CD4-positive, alpha-beta T cell (primary cell): ENCODE results near the gene BCAR3. TPM values are rescaled to one million over a fixed set of nuclear protein-coding genes. Genes with fewer than 3 reads are reported as not detected.
"Not testable (repeated sequence)": the region's sequence is repeated elsewhere in the genome, so short reads cannot be mapped to it uniquely, and the experiment has no call there.

Experiments used
- ATAC-seq: fragments of 200-7000 bp; cut with Tn5 transposase; one replicate; pipeline ENCODE4 v1.10.0; 2022; ENCODE audit warnings: mild to moderate bottlenecking; ENCODE audit not compliant: poor library complexity
- CTCF ChIA-PET: fragments of 350-600 bp; sonication (Branson Sonifier 250); formaldehyde crosslinking; loops from one replicate; lab custom pipeline; 2021; ENCODE audit warnings: antibody characterized with exemption, inconsistent platforms; lab: Charles Lee
- POLR2A ChIA-PET: fragments of 350-600 bp; sonication (Branson Sonifier 250); formaldehyde crosslinking; loops from one replicate; lab custom pipeline; 2021; ENCODE audit warnings: antibody characterized with exemption, inconsistent platforms; lab: Charles Lee
- DNase-seq, 14 experiments: peaks; one replicate each; pipeline ENCODE4 v3.0.0-alpha.2; 2013 to 2020; ENCODE audit warnings: mixed read lengths in 2 of 14
- H3K27ac ChIP-seq, 2 donors: one replicate each; pipeline versions ENCODE4 v1.5.1 to v1.7.0; 2013; ENCODE audit warnings: low read length in 2 of 2, low read depth in 1 of 2, mild to moderate bottlenecking in 1 of 2
- H3K27me3 ChIP-seq, 2 experiments: 1 replicate in 1 of 2; 2 replicates in 1 of 2; pipeline versions ENCODE4 v1.6.1 to v1.7.0; 2013; ENCODE audit warnings: low read length in 2 of 2, control low read depth in 1 of 2, mild to moderate bottlenecking in 1 of 2, moderate library complexity in 1 of 2; ENCODE audit not compliant: insufficient read depth in 2 of 2, control insufficient read depth in 1 of 2
- H3K36me3 ChIP-seq: one replicate; pipeline ENCODE4 v1.6.1; 2013; ENCODE audit warnings: low read length, control low read depth; ENCODE audit not compliant: insufficient read depth
- H3K4me1 ChIP-seq: one replicate; pipeline ENCODE4 v1.6.1; 2013; ENCODE audit warnings: low read length, control low read depth; ENCODE audit not compliant: insufficient read depth
- H3K4me3 ChIP-seq: one replicate; pipeline ENCODE4 v1.5.1; 2013; ENCODE audit warnings: mild to moderate bottlenecking, low read length, moderate library complexity
- H3K9me3 ChIP-seq, 2 experiments: 1 replicate in 1 of 2; 2 replicates in 1 of 2; pipeline versions ENCODE4 v1.6.1 to v1.7.0; 2013; ENCODE audit warnings: low read length in 2 of 2, mild to moderate bottlenecking in 2 of 2, control low read depth in 1 of 2, moderate library complexity in 1 of 2; ENCODE audit not compliant: control insufficient read depth in 1 of 2, insufficient read depth in 1 of 2
- H3K27ac Mint-ChIP-seq: one replicate; pipeline ENCODE4 v1.8.0; 2020; ENCODE audit warnings: mixed read lengths
- H3K27me3 Mint-ChIP-seq: one replicate; pipeline ENCODE4 v1.8.0; 2021; ENCODE audit warnings: mixed read lengths
- H3K36me3 Mint-ChIP-seq: one replicate; pipeline ENCODE4 v1.8.0; 2021; ENCODE audit warnings: low read depth, mixed read lengths
- H3K4me1 Mint-ChIP-seq: one replicate; pipeline ENCODE4 v1.8.0; 2021; ENCODE audit warnings: low read depth, mixed read lengths
- H3K4me3 Mint-ChIP-seq: one replicate; pipeline ENCODE4 v1.8.0; 2020; ENCODE audit warnings: mild to moderate bottlenecking, mixed read lengths
- H3K9me3 Mint-ChIP-seq: one replicate; pipeline ENCODE4 v1.8.0; 2020; ENCODE audit warnings: mixed read lengths
- intact Hi-C, 2 experiments: fragments of 100-400 bp; cut with DNase I in 1 of 2; cut with micrococcal nuclease in 1 of 2; formaldehyde crosslinking; loops; one replicate each; pipeline versions ENCODE4 v1.15.1 to v1.9.0; 2023 to 2025; cut with DNase I, micrococcal nuclease
- total RNA-seq, 174 experiments: library from RNA in 2 of 174; stranded (reverse) in 2 of 174; gene quantifications; one replicate each; pipeline ENCODE4 v1.2.3 and lab custom pipeline; 2021 to 2026
- TF ChIP-seq, protein P1 (sequence below): fragments of 200-600 bp; IDR thresholded peaks from one replicate; pipeline ENCODE4 v1.8.0; 2022; ENCODE audit warnings: antibody characterized with exemption, mild to moderate bottlenecking

Gene BCAR3
- total RNA-seq, 2 experiments from 2014 or later: 0.47 to 0.92 TPM

DNA sequence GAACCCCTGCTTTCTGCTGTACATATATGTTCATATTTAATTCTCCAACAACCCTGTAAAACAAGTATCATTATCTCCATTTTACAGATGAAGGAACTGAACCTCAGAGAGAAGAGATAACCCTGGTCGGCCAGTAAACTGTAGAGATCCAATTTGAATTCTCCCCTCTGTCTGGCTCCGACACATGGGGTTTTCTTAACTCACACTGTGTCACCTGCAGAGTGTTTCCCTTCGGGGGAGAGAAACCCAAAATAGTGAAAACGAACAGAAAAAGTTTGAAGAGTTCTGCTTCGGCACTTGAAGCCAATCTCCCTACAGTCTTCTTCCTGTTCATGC is 17.4 kb upstream of the BCAR3 start:
- H3K4me3 ChIP-seq: no peak overlapping the region
- Mint-ChIP-seq H3K4me3 (no peak overlapping the region), H3K36me3 (no peaks in the 10 kb centered on the region), H3K27ac (no peak overlapping the region), H3K27me3 (no peaks in the 10 kb centered on the region), H3K9me3 (no peaks in the 10 kb centered on the region), H3K4me1 (no peaks in the 10 kb centered on the region)
- no peaks in the 10 kb centered on the region for H3K27me3 ChIP-seq
- no peak for DNase-seq
- ATAC-seq: no peak
- no peaks in the 10 kb centered on the region for H3K4me1 ChIP-seq
- H3K36me3 ChIP-seq: no peaks in the 10 kb centered on the region
- H3K9me3 ChIP-seq: no peaks in the 10 kb centered on the region
- ChIA-PET CTCF (no interaction called here), POLR2A (no interaction called here)
- TF ChIP-seq, protein P1, sequence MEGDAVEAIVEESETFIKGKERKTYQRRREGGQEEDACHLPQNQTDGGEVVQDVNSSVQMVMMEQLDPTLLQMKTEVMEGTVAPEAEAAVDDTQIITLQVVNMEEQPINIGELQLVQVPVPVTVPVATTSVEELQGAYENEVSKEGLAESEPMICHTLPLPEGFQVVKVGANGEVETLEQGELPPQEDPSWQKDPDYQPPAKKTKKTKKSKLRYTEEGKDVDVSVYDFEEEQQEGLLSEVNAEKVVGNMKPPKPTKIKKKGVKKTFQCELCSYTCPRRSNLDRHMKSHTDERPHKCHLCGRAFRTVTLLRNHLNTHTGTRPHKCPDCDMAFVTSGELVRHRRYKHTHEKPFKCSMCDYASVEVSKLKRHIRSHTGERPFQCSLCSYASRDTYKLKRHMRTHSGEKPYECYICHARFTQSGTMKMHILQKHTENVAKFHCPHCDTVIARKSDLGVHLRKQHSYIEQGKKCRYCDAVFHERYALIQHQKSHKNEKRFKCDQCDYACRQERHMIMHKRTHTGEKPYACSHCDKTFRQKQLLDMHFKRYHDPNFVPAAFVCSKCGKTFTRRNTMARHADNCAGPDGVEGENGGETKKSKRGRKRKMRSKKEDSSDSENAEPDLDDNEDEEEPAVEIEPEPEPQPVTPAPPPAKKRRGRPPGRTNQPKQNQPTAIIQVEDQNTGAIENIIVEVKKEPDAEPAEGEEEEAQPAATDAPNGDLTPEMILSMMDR: no peak
- intact Hi-C loops: no loop called here
- no peak overlapping the region for H3K27ac ChIP-seq

DNA sequence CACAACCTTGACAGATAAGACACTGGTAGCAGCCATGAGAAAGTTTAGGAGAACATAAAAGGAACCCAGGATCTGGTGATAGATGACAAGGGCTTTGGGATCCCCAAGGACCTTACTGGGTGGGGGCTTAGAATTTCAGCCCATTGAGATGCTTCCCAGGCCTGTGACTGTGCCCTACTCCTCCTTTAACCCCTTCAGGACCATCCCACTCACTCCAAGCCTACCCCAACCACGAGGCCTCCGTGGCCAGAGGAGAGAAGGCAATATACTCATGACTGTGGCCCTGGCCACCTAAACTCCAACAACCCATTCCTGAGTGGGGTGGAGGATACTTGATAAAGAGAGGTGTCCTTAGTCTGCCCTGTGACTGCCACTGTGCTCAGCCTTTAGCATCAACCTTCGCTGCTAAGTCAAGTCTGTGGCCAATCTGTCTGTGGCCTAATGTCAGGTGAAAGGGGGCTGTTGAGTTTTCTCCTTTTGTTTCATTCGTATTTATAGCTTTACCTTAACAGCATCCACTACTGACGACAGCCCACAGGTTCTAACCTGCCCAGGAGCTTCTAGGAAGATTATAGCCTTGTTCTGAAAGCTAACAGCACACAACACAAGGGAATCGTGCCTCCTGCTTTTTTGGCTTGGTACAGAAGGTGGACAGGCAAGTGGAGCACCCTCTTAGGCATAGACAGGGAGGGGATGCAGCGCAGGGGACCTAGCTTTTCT is 16.9 kb upstream of the BCAR3 start:
- intact Hi-C loops: no loop called here
- ChIA-PET CTCF (no interaction called here), POLR2A (no interaction called here)
- no peak for ATAC-seq
- Histone ChIP-seq H3K4me1 (no peaks in the 10 kb centered on the region), H3K9me3 (no peaks in the 10 kb centered on the region), H3K27me3 (no peaks in the 10 kb centered on the region), H3K27ac (no peak overlapping the region), H3K4me3 (no peak overlapping the region), H3K36me3 (no peaks in the 10 kb centered on the region)
- Mint-ChIP-seq H3K27me3 (no peaks in the 10 kb centered on the region), H3K4me3 (no peak overlapping the region), H3K9me3 (no peaks in the 10 kb centered on the region), H3K4me1 (no peaks in the 10 kb centered on the region), H3K27ac (no peak overlapping the region), H3K36me3 (no peaks in the 10 kb centered on the region)
- no peak for DNase-seq
- TF ChIP-seq, protein P1: no peak

DNA sequence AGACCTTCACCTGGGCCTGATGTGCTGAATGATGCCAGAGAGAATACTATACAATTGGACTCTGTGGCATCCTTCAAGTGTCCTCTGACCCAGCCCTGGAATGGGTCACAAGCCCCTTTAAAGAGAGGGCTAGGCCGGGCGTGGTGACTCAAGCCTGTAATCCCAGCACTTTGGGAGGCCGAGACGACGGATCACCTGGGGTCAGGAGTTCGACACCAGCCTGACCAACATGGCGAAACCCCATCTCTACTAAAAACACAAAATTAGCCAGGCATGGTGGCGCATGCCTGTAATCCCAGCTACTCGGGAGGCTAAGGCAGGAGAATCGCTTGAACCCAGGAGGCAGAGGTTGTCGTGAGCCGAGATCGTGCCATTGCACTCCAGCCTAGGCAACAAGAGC is 15.9 kb upstream of the BCAR3 start:
- H3K4me1 Mint-ChIP-seq, H3K4me3 Mint-ChIP-seq, H3K36me3 ChIP-seq, H3K27me3 Mint-ChIP-seq, H3K27ac Mint-ChIP-seq, POLR2A ChIA-PET, intact Hi-C loops, H3K4me1 ChIP-seq, CTCF ChIA-PET, H3K27ac ChIP-seq, H3K9me3 Mint-ChIP-seq, H3K36me3 Mint-ChIP-seq, H3K9me3 ChIP-seq, H3K4me3 ChIP-seq, ATAC-seq, DNase-seq, H3K27me3 ChIP-seq: not testable (repeated sequence)
